ENCODE results near the gene WASHC2C.
"Not testable (repeated sequence)": the region's sequence is repeated elsewhere in the genome, so short reads cannot be mapped to it uniquely, and the experiment has no call there.

- TF ChIP-seq SP1 (IDR thresholded peaks at IDR 0.05); FOXA1 (IDR thresholded peaks at IDR 0.05); RAD21 (IDR thresholded peaks at IDR 0.05); CTCF (IDR thresholded peaks at IDR 0.05; ENCODE audit: low read depth, low read length, missing input control); TAF1 (conservative IDR thresholded peaks at IDR 0.05); JUND (IDR thresholded peaks at IDR 0.05): not testable (repeated sequence)
Measured at GRCh38 chr10:45803060-45804010, 76.3 kb downstream of the WASHC2C start.
